Activated B cell treated with CpG ODN at 0.5 μM for 24 hours (primary cell): ENCODE measurements around the gene DCTN3. TPM values are rescaled to one million over a fixed set of nuclear protein-coding genes. Genes with fewer than 3 reads are reported as not detected.

ENCODE experiments used
- ATAC-seq: fragments of 200-7000 bp; cut with Tn5 transposase; one replicate; pipeline ENCODE4 v1.10.0; 2021; ENCODE audit warnings: low read depth, mild to moderate bottlenecking, moderate library complexity
- CTCF ChIA-PET: fragments of 350-600 bp; sonication (Branson Sonifier 250); formaldehyde crosslinking; loops from one replicate; lab custom pipeline; 2021; ENCODE audit warnings: antibody characterized with exemption; lab: Charles Lee
- POLR2A ChIA-PET: fragments of 350-600 bp; sonication (Branson Sonifier 250); formaldehyde crosslinking; loops from one replicate; lab custom pipeline; 2021; ENCODE audit warnings: antibody characterized with exemption; lab: Charles Lee
- DNase-seq: peaks from one replicate; pipeline ENCODE4 v3.0.0; 2022
- H3K27ac Mint-ChIP-seq: one replicate; pipeline ENCODE4 v1.8.0; 2020; ENCODE audit warnings: mixed read lengths
- H3K27me3 Mint-ChIP-seq: one replicate; pipeline ENCODE4 v1.8.0; 2021; ENCODE audit warnings: mixed read lengths
- H3K36me3 Mint-ChIP-seq: one replicate; pipeline ENCODE4 v1.8.0; 2021; ENCODE audit warnings: low read depth, mixed read lengths
- H3K4me1 Mint-ChIP-seq: one replicate; pipeline ENCODE4 v1.8.0; 2021; ENCODE audit warnings: mixed read lengths
- H3K4me3 Mint-ChIP-seq: one replicate; pipeline ENCODE4 v1.8.0; 2020; ENCODE audit warnings: mild to moderate bottlenecking, mixed read lengths
- H3K9me3 Mint-ChIP-seq: one replicate; pipeline ENCODE4 v1.8.0; 2020; ENCODE audit warnings: mixed read lengths
- intact Hi-C: fragments of 100-400 bp; cut with micrococcal nuclease; formaldehyde crosslinking; loops from one replicate; pipeline ENCODE4 v1.15.1; 2024
- total RNA-seq: library from RNA; stranded (reverse); gene quantifications from 2 replicates; pipeline ENCODE4 v1.2.3, GENCODE V29; 2022
- TF ChIP-seq, protein P1 (sequence below): fragments of 200-600 bp; IDR thresholded peaks from one replicate; pipeline ENCODE4 v1.8.0; 2022; ENCODE audit warnings: antibody characterized with exemption, mild to moderate bottlenecking

The DCTN3 gene
- total RNA-seq, 1 donor from 2014 or later = 63.9 TPM

DNA sequence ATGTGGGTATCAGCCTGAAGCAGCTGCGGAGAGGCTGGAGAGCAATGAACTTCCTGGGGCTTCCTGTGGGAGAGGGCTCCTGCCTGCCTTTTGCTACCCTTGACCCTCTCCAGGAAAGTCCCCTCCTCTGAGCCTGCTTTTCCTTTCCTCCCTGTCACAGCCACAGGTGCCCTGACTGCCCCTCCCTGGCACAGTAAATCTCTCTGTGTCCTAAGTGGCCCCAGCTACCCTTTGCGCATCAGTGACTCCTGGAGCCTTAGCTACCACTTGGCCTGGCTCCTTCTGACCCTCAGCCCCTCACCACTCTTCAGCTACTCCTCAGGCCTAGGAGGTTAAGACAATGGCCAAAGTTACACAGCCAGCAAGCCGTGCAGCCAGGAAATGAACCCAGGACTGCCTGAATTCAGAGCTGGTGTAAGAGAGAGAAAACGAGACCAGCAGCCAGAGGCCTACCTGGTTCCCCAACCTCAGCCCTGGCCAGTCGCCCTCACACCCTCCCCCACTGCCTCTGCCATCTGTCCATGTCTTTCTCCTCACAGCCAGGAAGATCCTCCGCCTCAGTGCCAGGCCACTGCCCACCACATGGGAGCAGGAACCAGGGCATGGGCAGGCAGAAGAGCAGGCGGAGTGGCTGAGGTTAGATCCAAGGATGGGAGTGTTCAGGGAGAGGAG lies 49.4 kb downstream of the DCTN3 start:
- H3K4me1 Mint-ChIP-seq = peaks cover 7% of the 10 kb centered on the region
- peaks cover 27% of the 10 kb centered on the region for H3K27me3 Mint-ChIP-seq
- no peaks in the 10 kb centered on the region for H3K9me3 Mint-ChIP-seq
- ATAC-seq (no peak), DNase-seq (no peak)
- H3K36me3 Mint-ChIP-seq = no peaks in the 10 kb centered on the region
- no peak overlapping the region for H3K4me3 Mint-ChIP-seq
- intact Hi-C loops = no loop called here
- TF ChIP-seq, protein P1, sequence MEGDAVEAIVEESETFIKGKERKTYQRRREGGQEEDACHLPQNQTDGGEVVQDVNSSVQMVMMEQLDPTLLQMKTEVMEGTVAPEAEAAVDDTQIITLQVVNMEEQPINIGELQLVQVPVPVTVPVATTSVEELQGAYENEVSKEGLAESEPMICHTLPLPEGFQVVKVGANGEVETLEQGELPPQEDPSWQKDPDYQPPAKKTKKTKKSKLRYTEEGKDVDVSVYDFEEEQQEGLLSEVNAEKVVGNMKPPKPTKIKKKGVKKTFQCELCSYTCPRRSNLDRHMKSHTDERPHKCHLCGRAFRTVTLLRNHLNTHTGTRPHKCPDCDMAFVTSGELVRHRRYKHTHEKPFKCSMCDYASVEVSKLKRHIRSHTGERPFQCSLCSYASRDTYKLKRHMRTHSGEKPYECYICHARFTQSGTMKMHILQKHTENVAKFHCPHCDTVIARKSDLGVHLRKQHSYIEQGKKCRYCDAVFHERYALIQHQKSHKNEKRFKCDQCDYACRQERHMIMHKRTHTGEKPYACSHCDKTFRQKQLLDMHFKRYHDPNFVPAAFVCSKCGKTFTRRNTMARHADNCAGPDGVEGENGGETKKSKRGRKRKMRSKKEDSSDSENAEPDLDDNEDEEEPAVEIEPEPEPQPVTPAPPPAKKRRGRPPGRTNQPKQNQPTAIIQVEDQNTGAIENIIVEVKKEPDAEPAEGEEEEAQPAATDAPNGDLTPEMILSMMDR = no peak
- no peak overlapping the region for H3K27ac Mint-ChIP-seq
- POLR2A ChIA-PET = no interaction called here
- CTCF ChIA-PET = no interaction called here

DNA sequence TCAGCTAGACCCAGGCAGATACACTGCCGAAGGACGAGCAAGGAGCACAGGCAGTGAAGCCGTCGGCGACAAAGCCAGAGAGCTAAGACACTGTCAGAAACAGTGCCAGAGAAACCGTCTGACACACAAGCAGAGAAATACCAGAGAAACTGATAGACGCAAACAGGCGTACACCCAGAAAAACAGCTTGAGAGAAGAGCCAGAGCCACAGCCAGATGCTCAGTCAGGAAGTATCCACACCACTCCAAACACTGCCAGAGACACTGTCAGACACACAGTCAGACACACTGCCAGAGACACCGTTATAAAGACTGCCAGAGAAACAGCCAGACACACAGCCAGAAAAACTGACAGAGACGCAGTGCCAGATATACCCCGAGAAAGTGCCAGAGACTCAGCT lies 49.9 kb downstream of the DCTN3 start:
- no peak for ATAC-seq
- Mint-ChIP-seq H3K4me1 (peaks cover 7% of the 10 kb centered on the region), H3K4me3 (no peak overlapping the region), H3K36me3 (no peaks in the 10 kb centered on the region), H3K9me3 (no peaks in the 10 kb centered on the region), H3K27me3 (peaks cover 26% of the 10 kb centered on the region), H3K27ac (no peak overlapping the region)
- intact Hi-C loops = no loop called here
- ChIA-PET CTCF (no interaction called here), POLR2A (no interaction called here)
- DNase-seq = no peak
- TF ChIP-seq, protein P1 = no peak

DNA sequence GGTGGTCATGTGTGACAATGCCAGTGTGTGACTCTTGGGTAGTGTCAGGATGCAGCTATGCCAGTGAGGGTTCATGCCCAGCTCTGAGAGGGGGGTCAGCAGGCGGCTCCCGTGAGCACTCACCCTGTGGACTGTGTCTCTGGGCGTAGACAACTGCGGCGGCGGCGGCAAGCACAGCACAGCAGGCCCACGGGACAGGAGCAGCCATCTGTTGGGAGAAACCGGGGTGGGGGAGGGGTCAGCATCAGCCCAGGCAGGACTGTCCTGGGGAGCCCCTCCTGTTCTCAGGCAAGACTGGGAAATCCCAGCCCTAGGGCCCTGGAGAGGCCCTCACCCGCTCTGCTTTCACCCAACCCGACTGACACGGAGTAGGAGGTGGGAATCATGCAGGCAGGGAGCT lies 51.5 kb downstream of the DCTN3 start:
- no peaks in the 10 kb centered on the region for H3K36me3 Mint-ChIP-seq
- POLR2A ChIA-PET = no interaction called here
- DNase-seq = no peak
- H3K4me3 Mint-ChIP-seq = no peak overlapping the region
- CTCF ChIA-PET = no interaction called here
- intact Hi-C loops = no loop called here
- TF ChIP-seq, protein P1 = no peak
- no peaks in the 10 kb centered on the region for H3K9me3 Mint-ChIP-seq
- H3K27ac Mint-ChIP-seq = no peak overlapping the region
- no peak for ATAC-seq
- peaks cover 32% of the 10 kb centered on the region for H3K27me3 Mint-ChIP-seq
- peaks cover 7% of the 10 kb centered on the region for H3K4me1 Mint-ChIP-seq

DNA sequence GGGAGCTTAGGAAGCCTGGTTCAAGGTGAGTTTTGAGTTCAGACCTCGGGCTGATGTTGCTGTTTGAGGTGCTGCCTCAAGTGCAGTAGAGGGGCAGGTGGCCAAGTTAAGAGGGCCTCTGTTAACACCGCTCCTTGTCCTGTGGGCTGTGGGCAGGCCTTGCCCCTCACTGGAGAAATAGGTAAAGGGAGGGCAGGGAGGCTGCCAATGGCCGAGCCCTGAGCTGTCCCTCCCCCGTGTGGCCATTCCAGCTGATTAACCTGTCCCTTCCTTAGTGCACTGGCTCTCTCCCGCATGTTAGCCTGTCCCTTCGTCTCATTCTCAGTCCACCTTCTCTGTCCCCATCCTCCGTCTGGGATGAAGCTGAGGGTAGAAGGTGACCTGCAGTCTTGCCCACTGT lies 52.2 kb downstream of the DCTN3 start:
- Mint-ChIP-seq H3K27me3 (peaks cover 35% of the 10 kb centered on the region), H3K4me3 (no peak overlapping the region), H3K4me1 (peaks cover 7% of the 10 kb centered on the region), H3K9me3 (no peaks in the 10 kb centered on the region), H3K27ac (no peak overlapping the region), H3K36me3 (no peaks in the 10 kb centered on the region)
- no peak for ATAC-seq
- DNase-seq = no peak
- ChIA-PET POLR2A (no interaction called here), CTCF (no interaction called here)
- TF ChIP-seq, protein P1 = no peak
- intact Hi-C loops = no loop called here

DNA sequence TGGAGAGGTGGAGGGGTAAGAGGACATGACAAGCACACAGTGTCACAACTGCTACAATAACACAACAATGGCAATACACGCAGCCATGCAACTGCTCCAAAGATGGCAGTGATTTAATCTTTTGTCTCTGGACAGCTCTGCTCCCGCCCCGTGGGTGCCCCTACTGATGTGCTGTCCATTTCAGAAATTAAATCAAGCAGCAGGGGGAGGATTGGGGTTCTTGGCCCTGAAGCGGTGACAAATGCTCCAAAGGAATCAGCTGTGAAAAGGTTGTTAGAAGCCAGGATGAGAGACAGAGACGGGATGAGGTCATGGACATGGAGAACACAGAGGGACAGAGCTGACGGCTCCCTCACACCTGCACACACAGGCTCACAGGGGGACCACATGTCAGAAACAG lies 53.3 kb downstream of the DCTN3 start:
- TF ChIP-seq, protein P1 = no peak
- Mint-ChIP-seq H3K27ac (no peak overlapping the region), H3K4me3 (no peak overlapping the region), H3K9me3 (no peaks in the 10 kb centered on the region), H3K36me3 (no peaks in the 10 kb centered on the region), H3K27me3 (peaks cover 33% of the 10 kb centered on the region), H3K4me1 (peaks cover 4% of the 10 kb centered on the region)
- ChIA-PET CTCF (no interaction called here), POLR2A (no interaction called here)
- DNase-seq (no peak), ATAC-seq (no peak)
- intact Hi-C loops = no loop called here
